RWPE2 (cell line): ENCODE results near the gene BARHL1.

Experiments used
- ATAC-seq: fragments of 200-7000 bp; cut with Tn5 transposase; 3 replicates; pipeline ENCODE4 v1.9.1; 2021; ENCODE audit warnings: low read depth
- DNase-seq: peaks from one replicate; pipeline ENCODE4 v3.0.0-alpha.2; 2020; ENCODE audit warnings: low spot score
- H3K27ac ChIP-seq: fragments of 450-650 bp; 2 replicates; pipeline ENCODE4 v1.5.1; 2017; ENCODE audit warnings: mild to moderate bottlenecking; ENCODE audit not compliant: poor library complexity, severe bottlenecking
- H3K27me3 ChIP-seq: fragments of 250-450 bp; sonication (Bioruptor Pico); 2 replicates; pipeline ENCODE4 v1.5.1; 2021; ENCODE audit warnings: mild to moderate bottlenecking, moderate library complexity; ENCODE audit not compliant: insufficient read depth, poor library complexity, severe bottlenecking
- H3K36me3 ChIP-seq: fragments of 250-450 bp; sonication (Bioruptor Pico); 2 replicates; pipeline ENCODE4 v1.5.1; 2020; ENCODE audit warnings: low read depth, mild to moderate bottlenecking, moderate library complexity
- H3K4me1 ChIP-seq: fragments of 250-450 bp; sonication (Bioruptor Pico); 2 replicates; pipeline ENCODE4 v1.5.1; 2021; ENCODE audit warnings: mild to moderate bottlenecking, moderate library complexity; ENCODE audit not compliant: insufficient read depth, poor library complexity, severe bottlenecking
- H3K4me3 ChIP-seq: fragments of 250-450 bp; sonication (Bioruptor Pico); 2 replicates; pipeline ENCODE4 v1.5.1; 2021; ENCODE audit warnings: mild to moderate bottlenecking, moderate library complexity; ENCODE audit not compliant: severe bottlenecking
- H3K9me3 ChIP-seq: fragments of 250-450 bp; sonication (Bioruptor Pico); 2 replicates; pipeline ENCODE4 v1.5.1; 2021; ENCODE audit warnings: mild to moderate bottlenecking, moderate library complexity; ENCODE audit not compliant: severe bottlenecking
- CTCF ChIP-seq: fragments of 450-650 bp; IDR thresholded peaks from one replicate; pipeline ENCODE4 v1.5.1; 2017; ENCODE audit warnings: mild to moderate bottlenecking, moderate library complexity; ENCODE audit not compliant: poor library complexity, severe bottlenecking

Gene BARHL1

GRCh38 chr9:132578367-132578932, 4.0 kb upstream of the BARHL1 start:
- no peak for DNase-seq
- TF ChIP-seq CTCF: no peak
- H3K4me1 ChIP-seq: no peaks in the 10 kb centered on the region
- H3K27me3 ChIP-seq: peaks cover 72% of the 10 kb centered on the region
- no peak overlapping the region for H3K4me3 ChIP-seq
- no peak for ATAC-seq
- no peak overlapping the region for H3K27ac ChIP-seq
- no peaks in the 10 kb centered on the region for H3K9me3 ChIP-seq
- no peaks in the 10 kb centered on the region for H3K36me3 ChIP-seq

- Histone ChIP-seq H3K9me3 (no peaks in the 10 kb centered on the region), H3K27me3 (peaks cover 80% of the 10 kb centered on the region), H3K4me3 (no peak overlapping the region), H3K36me3 (no peaks in the 10 kb centered on the region), H3K27ac (no peak overlapping the region), H3K4me1 (no peaks in the 10 kb centered on the region)
- no peak for TF ChIP-seq CTCF
- no peak for ATAC-seq
- DNase-seq: no peak
Observed at GRCh38 chr9:132579427-132579798, 3.0 kb upstream of the BARHL1 start.

GRCh38 chr9:132582786-132583583, 579 bp downstream of the BARHL1 start:
- Histone ChIP-seq H3K36me3 (no peaks in the 10 kb centered on the region), H3K4me1 (no peaks in the 10 kb centered on the region), H3K27me3 (peaks cover 97% of the 10 kb centered on the region), H3K27ac (no peak overlapping the region), H3K9me3 (no peaks in the 10 kb centered on the region), H3K4me3 (no peak overlapping the region)
- ATAC-seq (no peak), DNase-seq (no peak)
- no peak for TF ChIP-seq CTCF

GRCh38 chr9:132583584-132584304, 1.3 kb downstream of the BARHL1 start:
- no peak overlapping the region for H3K27ac ChIP-seq
- H3K4me1 ChIP-seq: no peaks in the 10 kb centered on the region
- H3K4me3 ChIP-seq: no peak overlapping the region
- no peak for TF ChIP-seq CTCF
- H3K9me3 ChIP-seq: no peaks in the 10 kb centered on the region
- H3K27me3 ChIP-seq: peaks cover 97% of the 10 kb centered on the region
- no peaks in the 10 kb centered on the region for H3K36me3 ChIP-seq
- no peak for DNase-seq
- no peak for ATAC-seq
